ENCODE data around the gene TSNAXIP1.

The TSNAXIP1 gene
- total RNA-seq, result 1.1 to 1.4 reads per million in 2 experiments

- peak; percentile 95 for DNase-seq (ENCODE audit: low read depth)
These were observed at the start of gene TSNAXIP1, which contains the start of gene RANBP10 for GRCh38 chr16:67806428-67807147. Gene TSNAXIP1, plus strand, starts transcription at chr16:67806889. Its CDS starts 261 bp downstream, at chr16:67807150. Gene RANBP10, minus strand, starts transcription at chr16:67806560. Its CDS starts 24 bp downstream, at chr16:67806536.

GRCh38 chr16:67758006-67758405, 48.7 kb upstream of the TSNAXIP1 start:
- no peak for DNase-seq (ENCODE audit: low read depth)

GRCh38 chr16:67758966-67759365, 47.7 kb upstream of the TSNAXIP1 start:
- no peak for DNase-seq (ENCODE audit: low read depth)

- DNase-seq (ENCODE audit: low read depth), result no peak
These were observed 46.3 kb upstream of the TSNAXIP1 start for GRCh38 chr16:67760206-67760955.

GRCh38 chr16:67760956-67761230, 45.8 kb upstream of the TSNAXIP1 start:
- DNase-seq (ENCODE audit: low read depth), result no peak

GRCh38 chr16:67761924-67762323, 44.8 kb upstream of the TSNAXIP1 start:
- DNase-seq (ENCODE audit: low read depth), result no peak

GRCh38 chr16:67762385-67762784, 44.3 kb upstream of the TSNAXIP1 start:
- no peak for DNase-seq (ENCODE audit: low read depth)

GRCh38 chr16:67763066-67763465, 43.6 kb upstream of the TSNAXIP1 start:
- no peak for DNase-seq (ENCODE audit: low read depth)

- no peak for DNase-seq (ENCODE audit: low read depth)
These were observed 42.5 kb upstream of the TSNAXIP1 start for GRCh38 chr16:67764158-67764667.

GRCh38 chr16:67766291-67766690, 40.4 kb upstream of the TSNAXIP1 start:
- DNase-seq (ENCODE audit: low read depth), result no peak

- no peak for DNase-seq (ENCODE audit: low read depth)
These were observed 38.7 kb upstream of the TSNAXIP1 start for GRCh38 chr16:67767953-67768352.

- no peak for DNase-seq (ENCODE audit: low read depth)
These were observed 36.2 kb upstream of the TSNAXIP1 start for GRCh38 chr16:67770346-67770991.

GRCh38 chr16:67773099-67773498, 33.6 kb upstream of the TSNAXIP1 start:
- DNase-seq (ENCODE audit: low read depth), result no peak

GRCh38 chr16:67773569-67774456, 32.9 kb upstream of the TSNAXIP1 start:
- DNase-seq (ENCODE audit: low read depth), result no peak

- no peak for DNase-seq (ENCODE audit: low read depth)
These were observed 32.2 kb upstream of the TSNAXIP1 start for GRCh38 chr16:67774457-67774853.

GRCh38 chr16:67775273-67775672, 31.4 kb upstream of the TSNAXIP1 start:
- DNase-seq (ENCODE audit: low read depth), result no peak

- DNase-seq (ENCODE audit: low read depth), result no peak
These were observed 27.3 kb upstream of the TSNAXIP1 start for GRCh38 chr16:67779256-67780014.

- DNase-seq (ENCODE audit: low read depth), result no peak
These were observed 25.7 kb upstream of the TSNAXIP1 start for GRCh38 chr16:67780847-67781564.

GRCh38 chr16:67781565-67781921, 25.1 kb upstream of the TSNAXIP1 start:
- DNase-seq (ENCODE audit: low read depth), result no peak
